K562 (cell line): ENCODE results near the gene WDR83. TPM values are rescaled to one million over a fixed set of nuclear protein-coding genes. Genes with fewer than 3 reads are reported as not detected.

Experiments
- ATF6 ChIP-seq: sonication (generic); formaldehyde crosslinking; IDR thresholded peaks from 2 replicates; pipeline ENCODE4 v1.4.0; 2020; ENCODE audit warnings: mild to moderate bottlenecking, missing genetic modification reagents
- CBX5 ChIP-seq: IDR thresholded peaks from 2 replicates; pipeline ENCODE4 v1.6.1; 2014; ENCODE audit warnings: low read depth, borderline replicate concordance
- E4F1 ChIP-seq: fragments of 250-450 bp; sonication (Bioruptor Pico); IDR thresholded peaks from 2 replicates; pipeline ENCODE4 v1.5.0; 2021; ENCODE audit warnings: mild to moderate bottlenecking, borderline replicate concordance
- ETS1 ChIP-seq: conservative IDR thresholded peaks from 2 replicates; pipeline ENCODE4 v1.6.1; 2011; ENCODE audit warnings: low read depth, mild to moderate bottlenecking, low read length; ENCODE audit not compliant: control insufficient read depth
- ETV6 ChIP-seq, 3 experiments: fragments of 150-350 bp in 1 of 3; sonication (generic) in 1 of 3; formaldehyde crosslinking in 1 of 3; IDR thresholded peaks; 2 replicates each; pipeline versions ENCODE4 v1.6.1 to v1.8.0; 2014 to 2022; ENCODE audit warnings: borderline replicate concordance in 2 of 3, low read depth in 2 of 3, antibody characterized with exemption in 1 of 3, low read length in 1 of 3, mild to moderate bottlenecking in 1 of 3, missing genetic modification reagents in 1 of 3
- GATAD2B ChIP-seq: fragments of 450-650 bp; IDR thresholded peaks from 2 replicates; pipeline ENCODE4 v1.6.1; 2017; ENCODE audit warnings: mild to moderate bottlenecking, borderline replicate concordance
- KDM1A ChIP-seq, 2 experiments: fragments of 450-650 bp; IDR thresholded peaks; 2 replicates each; pipeline ENCODE4 v1.6.1; 2016; ENCODE audit warnings: mild to moderate bottlenecking in 2 of 2
- KHSRP ChIP-seq: fragments of 450-650 bp; IDR thresholded peaks from 2 replicates; pipeline ENCODE4 v1.6.1; 2017
- PRPF4 ChIP-seq: fragments of 200-400 bp; formaldehyde crosslinking; IDR thresholded peaks from one replicate; pipeline ENCODE4 v1.6.1; 2017; ENCODE audit warnings: low read length, low read depth, mild to moderate bottlenecking; ENCODE audit not compliant: insufficient read depth, poor library complexity, severe bottlenecking
- XRCC5 ChIP-seq: fragments of 200-400 bp; formaldehyde crosslinking; IDR thresholded peaks from 2 replicates; pipeline ENCODE4 v1.6.1; 2017; ENCODE audit warnings: low read depth, mild to moderate bottlenecking, low read length
- ZFP30 ChIP-seq: fragments of 250-450 bp; sonication (Bioruptor Pico); IDR thresholded peaks from 2 replicates; pipeline ENCODE4 v1.8.0; 2022; ENCODE audit warnings: moderate library complexity, mild to moderate bottlenecking, inconsistent platforms, borderline replicate concordance
- ZNF134 ChIP-seq: fragments of 250-450 bp; sonication (Bioruptor Pico); conservative IDR thresholded peaks from 2 replicates; pipeline ENCODE4 v1.4.0; 2020
- ZNF184 ChIP-seq: sonication (generic); formaldehyde crosslinking; IDR thresholded peaks from 2 replicates; pipeline ENCODE4 v1.5.0; 2020; ENCODE audit warnings: missing genetic modification reagents
- ZNF512 ChIP-seq: IDR thresholded peaks from 2 replicates; pipeline ENCODE4 v1.6.1; 2016; ENCODE audit warnings: missing genetic modification characterization, missing compliant biosample characterization
- polyA plus RNA-seq, 8 experiments: library from polyadenylated mRNA; depleted of rRNA in 4 of 8; stranded (reverse) in 5 of 8; unstranded in 3 of 8; fragments of >200 nt; fragmentation: Nextera tagmentation in 2 of 8; fragmentation: Illumina TruSeq in 1 of 8; extraction: Ambion mirVana in 2 of 8; extraction: Trizol in 1 of 8; gene quantifications; 2 replicates each; pipeline versions ENCODE4 v1.2.1 to v1.2.3, GENCODE V29; 2011 to 2014; ENCODE audit warnings: inconsistent platforms in 1 of 8, missing spikeins in 1 of 8
- total RNA-seq, 7 experiments: library from RNA; depleted of rRNA in 6 of 7; stranded (reverse); fragments of >200 nt in 6 of 7; fragmentation: Illumina TruSeq in 2 of 7; extraction: Trizol in 2 of 7; gene quantifications; 2 replicates each; pipeline versions ENCODE4 v1.2.1 to v1.2.3, GENCODE V29; 2011 to 2021; ENCODE audit warnings: low replicate concordance in 1 of 7
- TF ChIP-seq, protein P1 (sequence below): fragments of 450-650 bp; IDR thresholded peaks from 2 replicates; pipeline ENCODE4 v1.6.1; 2016; ENCODE audit warnings: antibody characterized with exemption

The WDR83 gene
- total and polyA plus RNA-seq, 9 of the 15 experiments (the other 6 are each of a cell fraction or from before 2014, with no cell fraction given) = 0.52 to 21.3 (median 4.2) TPM

- no peak for TF ChIP-seq E4F1 (CRISPR knock-in tag)
- TF ChIP-seq, protein P1, sequence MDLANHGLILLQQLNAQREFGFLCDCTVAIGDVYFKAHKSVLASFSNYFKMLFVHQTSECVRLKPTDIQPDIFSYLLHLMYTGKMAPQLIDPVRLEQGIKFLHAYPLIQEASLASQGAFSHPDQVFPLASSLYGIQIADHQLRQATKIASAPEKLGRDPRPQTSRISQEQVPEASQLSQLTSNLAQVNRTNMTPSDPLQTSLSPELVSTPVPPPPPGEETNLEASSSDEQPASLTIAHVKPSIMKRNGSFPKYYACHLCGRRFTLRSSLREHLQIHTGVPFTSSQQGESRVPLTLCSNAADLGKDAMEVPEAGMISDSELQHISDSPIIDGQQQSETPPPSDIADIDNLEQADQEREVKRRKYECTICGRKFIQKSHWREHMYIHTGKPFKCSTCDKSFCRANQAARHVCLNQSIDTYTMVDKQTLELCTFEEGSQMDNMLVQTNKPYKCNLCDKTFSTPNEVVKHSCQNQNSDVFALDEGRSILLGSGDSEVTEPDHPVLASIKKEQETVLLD = peak; percentile 44; the same call in 1 of the 2 replicates
- TF ChIP-seq ZFP30 (CRISPR knock-in tag) = no peak
- TF ChIP-seq XRCC5 = peak; percentile 69; the same call in 1 of the 2 replicates
- no peak for TF ChIP-seq ZNF134 (CRISPR knock-in tag)
- no peak for TF ChIP-seq KHSRP
- TF ChIP-seq ZNF512 (tag) = no peak
- TF ChIP-seq ETS1 = peak; percentile 52; the same call in 1 of the 2 replicates
- TF ChIP-seq ZNF184 (CRISPR knock-in tag) = no peak
- no peak for TF ChIP-seq ATF6 (CRISPR knock-in tag)
- TF ChIP-seq PRPF4 = no peak
- TF ChIP-seq ETV6 (IDR thresholded peaks at IDR 0.05; ENCODE audit: borderline replicate concordance in 1 of 2, low read depth in 2 of 2, low read length in 1 of 2) = no peak
- no peak for TF ChIP-seq ETV6 (CRISPR knock-in tag; IDR thresholded peaks at IDR 0.05; ENCODE audit: borderline replicate concordance)
- TF ChIP-seq KDM1A (IDR thresholded peaks at IDR 0.05) = 0 out of 4 replicates have a peak, but pooled peaks of 1 of the 2 experiments have one; percentile 22
- TF ChIP-seq CBX5 = peak; percentile 61; the same call in 1 of the 2 replicates
- no peak for TF ChIP-seq GATAD2B
Measured at GRCh38 chr19:12639901-12640613, 26.6 kb upstream of the WDR83 start (continued).
